GM08714 (cell line): Measurements from ENCODE around the gene PLIN1.

Experiments used
- H3K4me3 ChIP-seq: fragments of 200-500 bp; sonication (Bioruptor generic); 2 replicates; pipeline ENCODE4 v1.5.1; 2014; ENCODE audit warnings: mild to moderate bottlenecking, low read length, inconsistent platforms
- ZNF274 ChIP-seq: IDR thresholded peaks from 2 replicates; pipeline ENCODE4 v1.6.1; 2012; ENCODE audit warnings: mild to moderate bottlenecking, low read depth, low read length

PLIN1 gene

DNA sequence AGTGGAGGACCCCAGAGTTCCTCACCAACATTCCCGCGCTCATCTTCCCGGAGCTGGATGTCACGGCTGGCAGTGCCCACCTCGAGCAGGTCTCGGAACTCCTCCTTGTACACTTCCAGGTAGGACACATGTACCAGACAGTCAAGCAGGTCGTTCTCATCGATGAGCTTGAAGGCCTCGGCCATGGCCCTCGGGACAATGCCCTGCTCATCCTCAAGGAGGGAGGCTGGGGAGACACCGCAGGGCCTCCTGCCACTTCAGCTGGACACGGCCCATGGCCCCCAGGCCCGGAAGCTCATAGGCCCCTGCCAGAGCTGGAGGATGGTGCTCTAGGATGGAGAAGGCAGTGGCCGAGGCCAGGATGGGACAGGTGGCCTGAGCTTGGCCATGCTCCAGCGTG lies 29.5 kb downstream of the PLIN1 start:
- H3K4me3 ChIP-seq = no peak overlapping the region
- no peak for TF ChIP-seq ZNF274

- no peak for TF ChIP-seq ZNF274
- H3K4me3 ChIP-seq = no peak overlapping the region
Observed at GRCh38 chr15:89649013-89649625, 30.0 kb downstream of the PLIN1 start.

- no peak for TF ChIP-seq ZNF274
- no peak overlapping the region for H3K4me3 ChIP-seq
Observed at GRCh38 chr15:89648106-89649012, 30.8 kb downstream of the PLIN1 start.

DNA sequence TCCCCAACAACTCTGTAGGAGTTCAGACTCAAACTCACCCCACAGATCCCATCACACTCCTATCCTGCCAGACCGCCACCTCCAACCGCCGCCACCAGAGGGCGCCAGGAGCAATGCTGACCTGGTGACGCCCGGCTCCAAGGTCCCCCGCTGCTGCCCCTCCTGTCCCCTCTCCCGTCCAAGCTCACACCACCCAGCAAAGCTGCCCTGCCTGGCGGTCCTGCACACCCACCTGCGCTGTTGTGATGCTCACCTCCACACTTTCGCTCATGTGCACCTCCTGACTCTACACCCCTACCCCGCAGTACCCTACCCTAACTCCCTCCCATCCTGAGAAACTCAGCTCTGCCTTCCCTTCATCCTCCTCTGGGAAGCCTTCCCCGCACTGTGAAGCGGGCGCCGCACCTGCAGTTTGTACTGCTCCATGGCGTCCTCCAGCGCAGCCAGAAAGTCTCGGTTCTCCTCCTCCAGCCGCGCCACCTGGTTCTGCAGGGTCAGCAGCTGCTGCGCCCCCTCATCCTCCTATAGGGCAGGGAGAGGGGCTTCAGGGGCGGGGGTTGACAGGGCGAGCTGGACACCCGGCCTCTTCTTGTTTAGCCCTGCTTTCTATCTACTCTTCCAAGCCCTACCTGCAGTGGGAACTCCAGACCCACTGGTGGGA lies 31.8 kb downstream of the PLIN1 start:
- no peak for TF ChIP-seq ZNF274
- no peak overlapping the region for H3K4me3 ChIP-seq

- no peak for TF ChIP-seq ZNF274
- H3K4me3 ChIP-seq = no peak overlapping the region
Observed at GRCh38 chr15:89646416-89647141, 32.6 kb downstream of the PLIN1 start.

GRCh38 chr15:89645680-89646079 lies 33.5 kb downstream of the PLIN1 start:
- TF ChIP-seq ZNF274 = no peak
- no peak overlapping the region for H3K4me3 ChIP-seq

DNA sequence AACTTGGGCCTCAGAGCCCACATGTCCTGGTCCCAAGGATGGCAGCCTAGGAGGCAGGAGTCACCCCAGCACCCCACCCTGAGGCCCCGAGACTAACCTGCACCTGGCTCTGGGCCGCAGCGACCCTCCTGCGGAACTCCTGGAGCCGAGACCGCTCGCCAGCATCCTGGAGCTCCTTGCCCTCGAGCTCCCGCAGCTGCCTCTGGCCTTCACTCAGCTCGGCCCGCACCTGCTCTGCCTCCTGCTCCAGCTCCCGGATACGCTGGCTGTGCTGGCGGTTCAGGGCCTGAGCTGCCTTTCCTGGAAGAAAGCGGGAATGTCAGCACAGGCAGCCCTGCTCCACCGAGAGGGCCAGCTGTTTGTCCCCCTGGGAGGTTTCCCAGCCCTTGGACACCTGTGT lies 37.1 kb downstream of the PLIN1 start:
- H3K4me3 ChIP-seq = no peak overlapping the region
- TF ChIP-seq ZNF274 = no peak

DNA sequence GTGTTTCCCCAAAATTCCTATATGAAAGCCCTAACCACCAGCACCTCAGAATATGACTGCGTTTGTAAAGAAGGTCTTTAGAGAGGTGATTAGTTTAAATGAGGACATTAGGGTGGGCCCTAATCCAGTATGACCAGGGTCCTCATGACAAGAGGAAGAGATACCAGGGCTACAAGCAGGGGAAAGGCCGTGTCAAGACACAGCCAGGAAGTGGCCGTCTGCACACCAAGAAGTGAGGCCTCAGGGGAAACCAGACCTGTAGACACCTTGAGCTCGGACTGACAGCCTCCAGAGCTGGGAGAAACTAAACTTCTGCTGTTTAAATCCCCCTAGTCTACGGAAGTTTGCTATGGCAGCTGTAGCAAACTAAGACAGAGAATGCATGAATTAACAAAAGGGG lies 38.1 kb downstream of the PLIN1 start:
- no peak for TF ChIP-seq ZNF274
- H3K4me3 ChIP-seq = no peak overlapping the region

DNA sequence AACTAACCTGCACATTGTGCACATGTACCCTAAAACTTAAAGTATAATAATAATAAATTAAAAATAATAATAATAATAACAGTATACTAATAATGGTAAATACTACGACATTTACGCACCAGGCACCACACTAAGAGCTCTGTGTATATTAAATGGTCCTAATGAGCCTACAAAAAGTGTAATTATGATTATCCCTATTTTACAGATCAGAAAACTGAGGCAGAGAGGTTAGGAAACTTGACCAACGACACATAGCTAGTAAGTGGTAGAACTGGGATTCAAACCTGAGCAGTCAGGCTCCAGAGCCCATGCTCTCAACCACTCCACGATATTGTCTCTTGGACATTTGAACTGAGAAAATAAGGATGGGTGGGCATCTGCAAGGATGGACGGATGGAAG lies 38.9 kb downstream of the PLIN1 start:
- no peak for TF ChIP-seq ZNF274
- H3K4me3 ChIP-seq = no peak overlapping the region

- no peak for TF ChIP-seq ZNF274
Observed at GRCh38 chr15:89633585-89633984, 45.6 kb downstream of the PLIN1 start.

GRCh38 chr15:89632563-89633430 lies 46.4 kb downstream of the PLIN1 start:
- TF ChIP-seq ZNF274 = no peak

More at GRCh38 chr15:89633585-89633984, 45.6 kb downstream of the PLIN1 start:
- H3K4me3 ChIP-seq = no peak overlapping the region

DNA sequence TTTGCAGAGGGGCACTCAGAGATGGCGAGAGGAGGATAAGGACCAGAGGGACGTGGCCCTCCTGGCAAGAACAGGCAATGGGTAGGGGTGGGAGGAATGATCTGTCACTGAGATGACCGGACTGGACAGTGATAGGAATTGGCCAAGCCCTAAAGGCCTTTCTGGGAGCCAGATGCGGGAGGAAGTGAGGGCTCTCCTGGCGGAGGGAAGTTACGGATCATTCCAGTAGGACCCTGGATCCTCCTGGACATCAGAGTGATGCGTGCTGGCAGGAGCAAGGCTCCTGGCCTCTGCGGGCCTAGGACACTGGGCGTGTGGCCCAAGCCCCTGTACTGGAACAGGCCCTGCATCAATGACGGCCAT lies 47.3 kb downstream of the PLIN1 start:
- TF ChIP-seq ZNF274 = no peak
- no peak overlapping the region for H3K4me3 ChIP-seq

More at GRCh38 chr15:89632563-89633430, 46.4 kb downstream of the PLIN1 start:
- no peak overlapping the region for H3K4me3 ChIP-seq
